Muscle layer of colon (tissue), 2 donors: ENCODE measurements around the gene SEPTIN1.
A peak's percentile ranks its signal among the peaks of the same experiment; 100 is the strongest.

Source experiments
- H3K27ac ChIP-seq: one replicate; pipeline ENCODE4 v1.7.0; 2013; ENCODE audit warnings: low read depth, mild to moderate bottlenecking, low read length, moderate library complexity
- H3K27me3 ChIP-seq, 2 donors: one replicate each; pipeline ENCODE4 v1.7.0; 2013; ENCODE audit warnings: low read length in 2 of 2, mild to moderate bottlenecking in 2 of 2; ENCODE audit not compliant: insufficient read depth in 2 of 2, control insufficient read depth in 1 of 2
- H3K36me3 ChIP-seq: one replicate; pipeline ENCODE4 v1.7.0; 2013; ENCODE audit warnings: mild to moderate bottlenecking, low read length; ENCODE audit not compliant: insufficient read depth
- H3K4me1 ChIP-seq: one replicate; pipeline ENCODE4 v1.7.0; 2013; ENCODE audit warnings: mild to moderate bottlenecking, low read length; ENCODE audit not compliant: insufficient read depth
- H3K4me3 ChIP-seq, 2 donors: one replicate each; pipeline ENCODE4 v1.7.0; 2013; ENCODE audit warnings: low read length in 2 of 2, low read depth in 1 of 2, mild to moderate bottlenecking in 1 of 2, moderate library complexity in 1 of 2
- H3K9ac ChIP-seq: one replicate; pipeline ENCODE4 v1.7.0; 2013; ENCODE audit warnings: low read length
- H3K9me3 ChIP-seq: one replicate; pipeline ENCODE4 v1.7.0; 2013; ENCODE audit warnings: mild to moderate bottlenecking, low read length
- donor health status: abdominal sarcoma.
- donor health status: Adenocarcinoma of cecum.

SEPTIN1 gene

DNA sequence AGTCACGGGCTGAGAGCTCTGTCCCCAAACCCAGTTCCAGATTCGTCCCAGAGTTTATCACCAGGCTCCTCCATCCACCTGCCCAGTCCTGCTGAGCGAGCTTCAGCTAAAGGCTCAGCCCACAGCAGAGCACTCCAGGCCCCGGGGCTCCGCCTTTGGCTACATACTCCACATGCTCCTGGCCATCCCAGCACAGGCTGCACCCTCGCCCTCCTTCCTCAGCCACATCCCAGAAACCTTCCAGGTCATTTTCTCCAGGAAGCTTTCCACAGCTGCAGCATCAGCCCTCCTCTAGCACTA, 22.5 kb downstream of the SEPTIN1 start:
- H3K27me3 ChIP-seq = no peaks in the 10 kb centered on the region
- H3K4me3 ChIP-seq = no peak overlapping the region
- H3K9ac ChIP-seq = no peak overlapping the region
- H3K36me3 ChIP-seq = peaks cover 59% of the 10 kb centered on the region
- H3K27ac ChIP-seq = no peak overlapping the region
- H3K4me1 ChIP-seq = peaks cover 15% of the 10 kb centered on the region
- no peaks in the 10 kb centered on the region for H3K9me3 ChIP-seq

DNA sequence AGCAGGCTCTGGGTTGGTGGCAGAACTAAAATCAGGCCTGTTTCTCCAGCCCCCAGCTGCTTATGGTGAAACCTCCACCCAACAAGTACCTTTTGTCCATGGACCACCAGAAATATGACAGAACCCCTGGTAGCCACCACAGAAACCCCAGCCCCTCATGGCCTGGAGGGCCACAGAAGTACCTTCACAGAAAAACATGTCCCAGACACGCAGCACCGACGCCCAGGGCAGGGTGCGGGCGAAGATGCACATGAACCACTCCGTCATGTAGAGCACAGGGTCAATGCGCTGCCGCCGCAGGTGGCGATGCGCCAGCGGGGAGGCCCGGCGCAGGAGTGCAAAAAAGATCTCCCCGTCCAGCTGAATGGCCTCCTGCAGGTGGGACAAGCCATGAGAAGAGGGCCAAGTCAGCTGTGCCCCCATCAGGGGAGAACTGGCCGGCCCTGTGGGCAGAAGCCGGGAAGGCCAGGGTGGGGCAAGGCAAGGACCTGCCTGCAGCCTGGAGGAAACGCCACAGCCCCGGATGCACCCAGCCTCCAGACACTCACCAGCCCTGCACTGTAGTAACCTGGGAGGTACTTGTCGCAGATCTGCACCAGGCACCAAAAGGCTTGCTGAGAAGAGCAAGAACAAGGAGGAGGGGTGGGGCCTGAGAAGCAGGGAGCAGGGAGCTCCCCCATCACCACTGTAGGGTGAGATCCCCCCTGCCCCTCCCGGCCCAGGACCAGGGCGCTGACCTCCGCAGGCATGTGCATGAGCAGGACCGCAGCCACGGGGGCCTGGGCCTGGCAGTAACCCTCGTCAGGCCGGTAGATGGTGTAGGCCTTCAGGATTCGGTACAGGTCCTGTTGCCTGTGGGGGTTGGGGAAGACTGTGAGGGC, 23.1 kb downstream of the SEPTIN1 start:
- Histone ChIP-seq H3K4me1 (peaks cover 19% of the 10 kb centered on the region), H3K9me3 (no peaks in the 10 kb centered on the region), H3K36me3 (peaks cover 54% of the 10 kb centered on the region), H3K27ac (no peak overlapping the region), H3K27me3 (no peaks in the 10 kb centered on the region), H3K9ac (no peak overlapping the region), H3K4me3 (no peak overlapping the region)

DNA sequence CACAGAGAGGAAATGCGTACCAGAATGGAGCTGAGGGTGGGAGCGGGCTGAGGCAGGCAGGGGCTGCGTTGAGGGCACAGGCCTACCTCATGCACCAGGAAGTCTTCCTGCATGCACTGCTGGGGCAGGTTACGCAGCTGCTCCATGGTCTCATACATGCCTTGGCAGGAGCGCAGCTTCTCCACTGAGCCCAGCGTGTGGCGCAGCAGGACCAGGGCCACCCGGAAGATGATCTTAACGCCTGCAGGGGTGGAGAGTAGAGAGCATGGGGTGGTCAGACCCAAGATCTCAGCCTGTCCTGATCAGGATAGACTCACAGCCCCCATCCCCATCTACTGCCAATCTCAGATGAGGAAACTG, 23.8 kb downstream of the SEPTIN1 start:
- Histone ChIP-seq H3K4me3 (no peak overlapping the region), H3K9me3 (no peaks in the 10 kb centered on the region), H3K4me1 (peaks cover 25% of the 10 kb centered on the region), H3K9ac (no peak overlapping the region), H3K36me3 (peaks cover 55% of the 10 kb centered on the region), H3K27ac (no peak overlapping the region), H3K27me3 (no peaks in the 10 kb centered on the region)

DNA sequence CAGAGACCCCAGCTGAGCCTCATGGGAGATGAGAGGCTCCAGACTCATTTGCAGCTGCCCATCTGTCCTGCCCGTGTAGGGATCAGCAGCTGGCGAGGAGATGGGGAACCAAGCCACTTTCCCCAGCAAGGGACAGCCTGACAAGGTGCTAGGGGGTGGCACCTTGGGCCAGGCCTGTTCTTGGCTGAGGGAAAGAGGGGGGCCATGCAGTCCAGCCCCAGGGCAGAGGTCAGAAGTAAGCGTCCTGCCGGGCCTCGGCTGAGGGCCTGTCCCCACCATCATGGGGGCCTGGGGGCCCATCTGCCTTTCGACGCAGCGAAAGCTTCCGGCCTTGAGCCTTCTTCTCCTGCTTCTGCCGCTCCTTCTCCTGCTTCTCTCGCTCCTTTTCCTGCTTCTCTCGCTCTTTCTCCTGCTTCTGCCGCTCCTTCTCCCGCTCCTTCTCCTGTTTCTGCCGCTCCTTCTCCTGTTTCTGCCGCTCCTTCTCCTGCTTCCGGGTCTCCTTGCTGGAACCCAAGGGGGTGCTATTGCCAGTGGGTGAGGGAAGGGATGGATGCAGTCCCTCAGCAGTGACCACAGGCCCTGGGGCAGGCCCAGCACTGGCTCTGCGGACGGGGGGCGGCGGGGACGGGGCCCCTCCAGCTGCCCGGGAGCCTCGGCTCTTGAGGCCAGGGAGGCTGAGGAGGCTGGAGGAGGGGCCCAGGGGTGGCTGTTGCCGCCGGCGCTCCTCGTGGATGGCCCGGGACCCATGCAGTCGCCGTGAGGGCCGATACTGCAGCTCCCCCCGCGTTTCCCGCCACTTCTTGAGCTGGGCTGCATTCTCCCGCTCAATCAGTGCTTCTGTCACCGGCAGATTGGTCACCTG, 24.4 kb downstream of the SEPTIN1 start:
- Histone ChIP-seq H3K36me3 (peaks cover 58% of the 10 kb centered on the region), H3K27ac (no peak overlapping the region), H3K9ac (no peak overlapping the region), H3K9me3 (no peaks in the 10 kb centered on the region), H3K27me3 (no peaks in the 10 kb centered on the region), H3K4me3 (no peak overlapping the region), H3K4me1 (peaks cover 31% of the 10 kb centered on the region)

DNA sequence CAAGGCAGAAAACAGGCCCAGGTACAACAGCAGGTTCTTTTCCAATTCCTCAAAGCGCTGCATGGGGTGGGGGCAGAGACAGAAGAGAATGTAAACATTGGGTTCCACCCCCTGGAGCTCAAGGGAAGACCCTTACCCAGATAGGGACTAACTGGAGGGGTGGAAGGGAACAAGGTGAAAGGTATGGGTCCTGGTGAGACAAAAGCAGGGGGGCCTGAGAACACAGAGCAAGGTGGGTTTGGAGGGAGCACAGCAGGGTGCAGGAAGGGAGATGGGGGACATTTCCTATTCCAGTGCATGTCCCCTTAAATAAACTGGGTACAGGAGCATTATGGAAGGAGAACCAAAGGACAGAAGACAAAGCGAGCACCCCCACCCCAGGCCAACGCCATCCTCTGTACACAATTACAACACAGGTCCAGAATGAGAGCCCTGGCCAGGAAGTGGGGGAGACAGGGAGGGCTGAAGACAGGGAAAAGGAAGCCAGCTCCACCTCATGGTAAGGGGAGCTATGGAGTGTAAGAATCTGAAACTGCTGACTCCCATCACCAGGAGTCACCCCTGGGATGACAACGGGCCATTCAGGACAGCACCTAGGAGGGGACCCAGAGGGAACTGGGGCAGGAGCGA, 25.2 kb downstream of the SEPTIN1 start:
- Histone ChIP-seq H3K36me3 (peaks cover 60% of the 10 kb centered on the region), H3K27me3 (no peaks in the 10 kb centered on the region), H3K27ac (no peak overlapping the region), H3K4me3 (no peak overlapping the region), H3K9ac (no peak overlapping the region), H3K9me3 (no peaks in the 10 kb centered on the region), H3K4me1 (peaks cover 38% of the 10 kb centered on the region)

DNA sequence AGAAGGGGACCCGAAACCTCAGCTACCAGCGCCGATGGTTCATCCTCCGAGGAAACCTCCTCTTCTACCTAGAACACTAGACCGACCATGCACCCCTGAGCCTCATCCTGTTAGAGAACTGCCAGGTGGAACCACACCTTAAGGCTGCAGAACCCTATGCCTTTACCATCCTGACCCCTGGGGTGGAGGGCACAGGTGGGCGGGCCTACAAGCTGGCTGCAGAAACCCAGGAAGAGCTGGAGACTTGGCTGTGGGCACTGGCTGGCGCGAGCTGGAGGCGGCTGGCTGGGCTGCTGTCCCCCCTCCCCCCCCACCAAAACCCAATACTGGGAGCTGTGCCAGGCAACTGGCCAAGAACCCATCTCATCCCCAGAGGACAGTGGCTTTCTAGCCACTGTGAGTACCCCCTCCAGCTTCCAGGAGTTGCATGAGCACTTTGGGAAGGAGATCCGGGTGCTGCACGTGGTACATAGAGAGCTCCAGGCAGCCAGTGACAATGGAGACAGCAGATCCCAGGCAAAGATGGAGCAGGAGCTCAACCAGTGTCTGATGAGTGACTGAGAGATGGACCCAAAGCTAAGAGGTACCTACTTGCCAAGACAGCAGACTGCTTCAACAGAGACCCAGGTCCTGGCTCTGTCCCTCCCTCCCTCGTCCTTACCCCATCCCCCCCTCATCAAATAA, 25.8 kb downstream of the SEPTIN1 start:
- H3K27ac ChIP-seq = peak overlapping the region; percentile 95
- no peaks in the 10 kb centered on the region for H3K9me3 ChIP-seq
- peak overlapping the region in 1 of 2 donors; percentile 97 for H3K4me3 ChIP-seq
- peaks cover 45% of the 10 kb centered on the region for H3K4me1 ChIP-seq
- peaks cover 64% of the 10 kb centered on the region for H3K36me3 ChIP-seq
- no peaks in the 10 kb centered on the region for H3K27me3 ChIP-seq
- H3K9ac ChIP-seq = peak overlapping the region; percentile 99

DNA sequence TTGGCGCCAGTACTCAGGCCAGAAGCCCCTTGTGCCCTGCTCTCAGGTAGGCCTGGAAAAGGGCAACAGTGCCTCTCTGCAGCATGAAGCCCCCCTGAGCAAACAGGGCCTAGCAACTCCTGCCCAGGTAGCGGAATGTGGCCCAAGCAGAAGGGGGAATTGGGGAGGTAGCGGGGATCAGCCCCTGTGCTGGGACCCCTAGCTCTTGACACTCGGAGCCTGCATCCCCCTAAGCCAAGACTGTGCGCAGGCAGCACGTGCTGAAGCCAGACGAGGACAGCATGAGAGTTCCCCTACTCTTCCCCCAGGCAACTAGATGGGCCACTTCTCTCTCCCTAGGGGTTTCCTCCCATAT, 26.4 kb downstream of the SEPTIN1 start:
- Histone ChIP-seq H3K9me3 (no peaks in the 10 kb centered on the region), H3K36me3 (peaks cover 64% of the 10 kb centered on the region), H3K4me1 (peaks cover 48% of the 10 kb centered on the region), H3K27ac (peak overlapping the region; percentile 95), H3K4me3 (peak overlapping the region; percentile 28 to 97), H3K27me3 (no peaks in the 10 kb centered on the region), H3K9ac (peak overlapping the region; percentile 99)

DNA sequence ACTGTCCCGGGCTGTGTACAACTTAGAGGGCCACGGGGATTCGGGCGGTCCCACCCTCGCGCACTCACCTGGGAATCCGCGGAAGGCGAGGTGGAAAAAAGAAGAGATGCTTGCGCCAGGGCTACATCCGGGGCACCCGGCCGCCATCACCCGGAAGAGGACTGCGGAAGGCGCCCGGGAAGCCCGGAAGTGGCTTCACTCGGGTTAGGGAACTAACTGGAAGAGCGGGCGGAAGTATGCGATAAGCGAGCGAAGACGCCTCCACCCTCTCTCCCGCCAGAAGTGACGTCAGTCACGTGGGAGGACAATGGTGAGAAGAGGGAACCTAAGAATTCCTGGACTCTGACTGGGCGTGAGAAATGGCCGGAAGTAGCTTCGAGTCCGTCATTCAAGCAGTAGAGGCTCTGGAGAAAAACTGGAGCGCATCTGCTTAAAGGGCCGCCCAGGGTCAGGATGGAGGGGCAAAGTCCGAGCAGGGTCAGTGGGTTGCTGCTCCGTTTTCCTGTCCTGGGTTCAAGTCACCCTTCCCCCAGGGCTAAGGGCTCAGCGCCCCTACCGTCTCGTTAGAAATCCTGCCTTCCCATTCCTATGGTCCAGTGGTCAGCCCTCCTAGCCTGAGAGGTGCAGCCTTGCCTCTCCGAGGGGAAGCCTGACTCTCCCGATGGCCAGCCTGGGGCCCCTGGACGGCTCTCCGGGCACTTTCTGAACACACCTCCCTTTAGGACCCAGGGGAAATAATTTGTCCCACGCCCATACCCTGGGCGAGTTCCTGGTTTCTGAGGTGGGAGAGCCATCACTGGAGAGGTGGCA, 27.0 kb downstream of the SEPTIN1 start, which contains the start of gene CD2BP2:
Gene CD2BP2 (minus strand): TSS at position 165 of the 810 bp plus-strand sequence. CDS start 627 bp downstream, outside the sequence.
- peak within 1 kb of the TSS; percentile 99 for H3K9ac ChIP-seq
- peaks cover 48% of the 10 kb centered on the region for H3K4me1 ChIP-seq
- peaks cover 64% of the 10 kb centered on the region for H3K36me3 ChIP-seq
- peak within 1 kb of the TSS; percentile 95 for H3K27ac ChIP-seq
- peak within 1 kb of the TSS; percentile 83 to 97 for H3K4me3 ChIP-seq
- H3K27me3 ChIP-seq = no peaks in the 10 kb centered on the region
- no peaks in the 10 kb centered on the region for H3K9me3 ChIP-seq

DNA sequence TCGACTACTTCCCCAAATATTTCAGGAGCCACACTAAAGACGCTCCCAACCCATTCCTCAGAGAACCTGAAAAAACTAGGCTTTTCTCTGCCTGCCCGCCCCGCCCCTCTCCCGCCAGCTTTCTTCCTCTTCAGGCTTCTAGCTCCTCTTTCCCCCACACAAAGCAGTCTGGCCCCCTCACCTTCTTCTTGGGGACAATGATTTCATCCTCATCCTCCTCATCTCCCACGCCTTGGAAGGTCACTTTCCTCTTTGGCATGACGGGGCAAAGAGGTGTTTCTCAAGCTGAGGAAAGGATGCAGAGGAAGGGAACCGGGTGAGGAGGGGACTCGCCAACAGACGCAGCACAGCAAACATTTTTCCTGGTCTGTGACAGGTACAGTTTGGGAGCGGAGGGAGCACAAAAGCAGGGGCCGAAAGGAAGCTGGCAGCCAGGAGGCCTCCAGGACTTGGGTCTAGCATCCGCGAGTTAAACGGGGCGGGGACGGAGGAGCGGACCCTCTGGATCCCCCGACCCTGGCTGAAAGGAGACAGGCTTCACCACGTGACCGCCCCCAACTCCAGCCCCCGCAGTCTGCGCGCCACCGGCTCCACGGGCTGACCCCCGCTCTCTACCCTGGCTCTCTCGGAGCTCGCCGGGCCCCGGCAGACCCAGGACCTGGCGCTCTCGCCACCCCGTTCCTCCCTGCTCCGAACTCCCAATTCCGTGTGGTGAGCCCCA, 27.8 kb downstream of the SEPTIN1 start:
- Histone ChIP-seq H3K4me3 (peak overlapping the region; percentile 83 to 97), H3K4me1 (peaks cover 48% of the 10 kb centered on the region), H3K36me3 (peaks cover 60% of the 10 kb centered on the region), H3K27ac (peak overlapping the region; percentile 93), H3K9ac (peak overlapping the region; percentile 99), H3K27me3 (no peaks in the 10 kb centered on the region), H3K9me3 (no peaks in the 10 kb centered on the region)
